ENCODE data around the gene CCN5. TPM values are rescaled to one million over a fixed set of nuclear protein-coding genes. Genes with fewer than 3 reads are reported as not detected.

The CCN5 gene
- total RNA-seq, 6 experiments from 2014 or later: 0.92 to 6.1 (median 1.5) TPM

DNA sequence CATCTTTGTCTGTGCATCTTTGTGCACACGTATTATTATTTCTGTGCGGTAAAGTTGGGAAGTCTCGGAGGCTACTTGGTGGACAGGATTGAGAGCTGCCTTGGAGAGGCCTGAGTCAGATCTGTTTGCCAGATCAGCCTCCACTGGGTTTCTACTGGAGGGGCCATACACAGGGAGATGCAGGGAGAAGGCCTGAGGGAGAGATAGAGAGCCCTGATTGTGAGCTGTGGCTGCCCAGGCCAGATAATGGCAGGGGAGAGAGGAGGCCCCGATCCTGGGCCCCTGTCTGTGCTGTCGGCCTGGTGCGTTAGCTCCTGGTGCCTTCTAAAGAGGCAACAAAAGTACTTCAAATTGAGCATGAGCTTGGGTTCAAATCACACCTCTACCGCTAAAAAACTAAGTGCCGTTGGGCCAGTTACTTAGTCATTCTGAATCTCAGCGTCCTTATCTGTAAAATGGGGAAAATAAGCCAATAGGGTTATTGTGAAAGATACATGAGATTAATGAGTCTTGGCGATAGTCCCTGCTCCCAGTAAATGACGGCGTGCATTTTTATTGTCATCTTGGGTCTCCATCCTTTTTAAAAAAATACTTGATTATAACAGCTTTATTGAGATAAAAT lies 36.1 kb upstream of the CCN5 start:
- 92% methylated on average over 6 of the region's 12 CpGs for WGBS (ENCODE audit: insufficient coverage, low coverage, low lambda C conversion rate, missing lambda C conversion rate)
- H3K4me1 ChIP-seq: peaks cover 0 to 8% (median 0%) of the 10 kb centered on the region in 4 donors
- H3K27ac ChIP-seq: no peak overlapping the region
- no peaks in the 10 kb centered on the region for H3K36me3 ChIP-seq
- no peaks in the 10 kb centered on the region for H3K9me3 ChIP-seq
- H3K27me3 ChIP-seq: no peaks in the 10 kb centered on the region
- intact Hi-C loops (cut with DNase I): no loop called here
- TF ChIP-seq, protein P1, sequence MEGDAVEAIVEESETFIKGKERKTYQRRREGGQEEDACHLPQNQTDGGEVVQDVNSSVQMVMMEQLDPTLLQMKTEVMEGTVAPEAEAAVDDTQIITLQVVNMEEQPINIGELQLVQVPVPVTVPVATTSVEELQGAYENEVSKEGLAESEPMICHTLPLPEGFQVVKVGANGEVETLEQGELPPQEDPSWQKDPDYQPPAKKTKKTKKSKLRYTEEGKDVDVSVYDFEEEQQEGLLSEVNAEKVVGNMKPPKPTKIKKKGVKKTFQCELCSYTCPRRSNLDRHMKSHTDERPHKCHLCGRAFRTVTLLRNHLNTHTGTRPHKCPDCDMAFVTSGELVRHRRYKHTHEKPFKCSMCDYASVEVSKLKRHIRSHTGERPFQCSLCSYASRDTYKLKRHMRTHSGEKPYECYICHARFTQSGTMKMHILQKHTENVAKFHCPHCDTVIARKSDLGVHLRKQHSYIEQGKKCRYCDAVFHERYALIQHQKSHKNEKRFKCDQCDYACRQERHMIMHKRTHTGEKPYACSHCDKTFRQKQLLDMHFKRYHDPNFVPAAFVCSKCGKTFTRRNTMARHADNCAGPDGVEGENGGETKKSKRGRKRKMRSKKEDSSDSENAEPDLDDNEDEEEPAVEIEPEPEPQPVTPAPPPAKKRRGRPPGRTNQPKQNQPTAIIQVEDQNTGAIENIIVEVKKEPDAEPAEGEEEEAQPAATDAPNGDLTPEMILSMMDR (IDR thresholded peaks at IDR 0.05): no peak
- TF ChIP-seq POLR2A (IDR thresholded peaks at IDR 0.05): no peak
- ATAC-seq (no peak), DNase-seq (no peak)
- no peak overlapping the region for H3K4me3 ChIP-seq

GRCh38 chr20:44681796-44682566 lies 33.2 kb upstream of the CCN5 start:
- WGBS (ENCODE audit: insufficient coverage, low coverage, low lambda C conversion rate, missing lambda C conversion rate): 88% methylated on average over 10 of the region's 11 CpGs
- intact Hi-C loops (cut with DNase I): loop anchor here in 1 of 2 donors (5.0 to 10.0 kb wide), 2 partner anchors 50 to 183 kb away; no protein-coding TSS in a partner anchor
- H3K9me3 ChIP-seq: no peaks in the 10 kb centered on the region
- DNase-seq (no peak), ATAC-seq (no peak)
- no peaks in the 10 kb centered on the region for H3K36me3 ChIP-seq
- H3K27me3 ChIP-seq: no peaks in the 10 kb centered on the region
- no peak overlapping the region for H3K27ac ChIP-seq
- no peak for TF ChIP-seq POLR2A (IDR thresholded peaks at IDR 0.05)
- TF ChIP-seq, protein P1 (IDR thresholded peaks at IDR 0.05): no peak
- H3K4me3 ChIP-seq: no peak overlapping the region
- peaks cover 0 to 9% (median 4%) of the 10 kb centered on the region in 4 donors for H3K4me1 ChIP-seq

DNA sequence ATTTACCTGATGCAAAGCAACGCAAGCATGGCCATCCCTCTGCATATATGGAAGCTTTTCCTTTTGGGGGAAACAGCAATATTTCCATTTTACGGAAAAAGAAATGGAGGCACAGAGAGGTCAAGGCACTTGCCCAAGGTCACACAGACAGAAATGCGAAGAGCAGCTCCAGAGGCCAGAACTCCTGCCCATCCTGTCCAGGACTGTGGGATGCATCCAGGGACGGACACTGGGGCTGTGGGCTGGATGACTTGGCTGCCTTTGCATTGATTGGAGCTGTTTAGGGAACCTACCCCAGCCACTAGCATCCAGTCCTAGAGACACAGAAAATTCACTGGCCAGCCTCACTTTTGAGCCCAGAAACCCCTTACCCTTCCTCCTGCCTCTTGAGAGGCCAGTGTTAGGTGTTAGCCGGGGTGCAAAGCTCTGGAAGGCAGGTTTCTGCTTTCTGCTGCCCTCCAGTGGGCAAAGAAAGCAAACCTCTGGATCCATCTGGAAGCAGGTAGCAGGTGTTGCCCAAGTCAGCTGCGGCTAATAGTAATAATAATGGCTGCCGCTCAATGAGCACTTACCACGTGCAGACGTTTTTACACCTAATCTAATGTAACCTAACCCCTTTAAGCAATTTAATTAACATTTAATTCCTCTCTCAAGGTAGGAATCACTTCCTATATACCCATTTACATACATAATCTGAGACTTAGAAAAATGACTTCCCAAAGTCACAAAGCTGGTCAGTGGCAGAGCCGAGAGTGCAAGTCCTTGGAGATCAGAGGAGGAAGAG lies 31.7 kb upstream of the CCN5 start:
- intact Hi-C loops (cut with DNase I): loop anchor here in 1 of 2 donors (5.0 to 10.0 kb wide), 2 partner anchors 49 to 181 kb away; no protein-coding TSS in a partner anchor
- 35% methylated on average over 6 of the region's 10 CpGs for WGBS (ENCODE audit: insufficient coverage, low coverage, low lambda C conversion rate, missing lambda C conversion rate)
- Histone ChIP-seq H3K4me1 (peaks cover 0 to 9% (median 4%) of the 10 kb centered on the region in 4 donors), H3K27ac (no peak overlapping the region), H3K4me3 (no peak overlapping the region), H3K27me3 (no peaks in the 10 kb centered on the region), H3K36me3 (no peaks in the 10 kb centered on the region), H3K9me3 (no peaks in the 10 kb centered on the region)
- TF ChIP-seq, protein P1 (IDR thresholded peaks at IDR 0.05): peak; percentile 44 to 81 (median 58)
- TF ChIP-seq POLR2A (IDR thresholded peaks at IDR 0.05): no peak
- ATAC-seq (peak; percentile 81 to 89 (median 86)), DNase-seq (peak in 2 of 3 donors; percentile 47 to 60)
